8988T (cell line): ENCODE measurements around the gene LUZP2.
"Not testable (repeated sequence)": the region's sequence is repeated elsewhere in the genome, so short reads cannot be mapped to it uniquely, and the experiment has no call there.

Experiments used
- DNase-seq: peaks from one replicate; pipeline ENCODE4 v3.0.0; 2011

Gene LUZP2

GRCh38 chr11:24837112-24837511 lies 340.3 kb downstream of the LUZP2 start:
- DNase-seq: no peak

DNA sequence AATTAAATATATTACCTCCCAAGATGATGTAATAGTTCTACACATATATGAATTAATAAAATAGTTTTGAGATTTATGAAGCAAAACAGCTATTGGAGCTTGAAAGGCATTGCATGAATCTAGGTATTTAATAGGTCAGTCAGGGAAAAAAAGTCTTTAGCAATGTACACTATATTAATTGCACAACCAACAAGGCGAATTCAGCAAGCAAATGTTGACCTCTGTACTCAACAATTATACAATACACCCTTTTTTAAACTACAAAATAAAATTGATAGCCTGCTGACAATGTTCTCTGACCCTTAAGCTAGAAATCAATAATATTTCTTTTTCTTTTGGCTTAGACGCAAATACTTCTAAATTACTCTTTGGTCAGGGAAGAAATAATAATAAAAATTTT lies 345.5 kb downstream of the LUZP2 start:
- no peak for DNase-seq

DNA sequence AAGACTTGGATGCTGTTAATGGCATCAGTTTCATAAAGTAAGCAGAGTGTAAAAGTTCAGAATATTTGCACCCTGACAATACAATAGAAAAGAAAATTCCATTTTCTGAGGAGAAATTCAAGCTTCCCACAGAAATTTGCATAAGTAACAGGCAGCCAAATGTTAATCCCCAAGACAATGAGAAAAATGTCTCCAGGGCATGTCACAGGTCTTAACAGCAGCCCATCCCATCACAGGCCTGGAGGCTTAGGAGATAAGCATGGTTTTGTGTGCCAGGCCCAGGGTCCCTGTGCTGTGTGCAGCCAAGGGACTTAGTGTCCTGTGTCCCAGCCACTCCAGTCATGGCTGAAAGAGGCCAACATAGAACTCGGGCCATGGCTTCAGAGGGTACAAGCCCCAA lies 347.6 kb downstream of the LUZP2 start:
- no peak for DNase-seq

GRCh38 chr11:24848857-24849256 lies 352.0 kb downstream of the LUZP2 start:
- no peak for DNase-seq

- no peak for DNase-seq
Observed at GRCh38 chr11:24855951-24856350, 359.1 kb downstream of the LUZP2 start.

GRCh38 chr11:24859801-24860300 lies 363.0 kb downstream of the LUZP2 start:
- DNase-seq: no peak

DNA sequence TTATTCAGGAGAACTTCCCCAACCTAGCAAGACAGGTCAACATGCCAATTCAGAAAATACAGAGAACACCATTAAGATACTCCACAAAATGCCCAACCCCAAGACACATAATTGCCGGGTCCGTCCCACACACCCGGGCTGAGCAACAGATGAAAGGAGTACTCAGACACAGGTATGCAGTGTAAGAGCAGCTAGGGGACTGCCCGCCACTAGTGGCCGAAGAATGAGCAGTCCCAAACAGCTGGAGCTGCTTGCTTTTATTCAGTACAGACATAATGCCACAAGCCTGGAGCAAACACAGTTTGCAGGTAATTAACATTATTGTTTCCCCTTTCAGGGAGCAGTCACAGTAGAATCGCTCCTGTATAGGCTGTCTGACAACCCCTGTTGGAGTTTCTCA lies 364.6 kb downstream of the LUZP2 start:
- no peak for DNase-seq

- no peak for DNase-seq
Observed at GRCh38 chr11:24866743-24867142, 369.9 kb downstream of the LUZP2 start.

DNA sequence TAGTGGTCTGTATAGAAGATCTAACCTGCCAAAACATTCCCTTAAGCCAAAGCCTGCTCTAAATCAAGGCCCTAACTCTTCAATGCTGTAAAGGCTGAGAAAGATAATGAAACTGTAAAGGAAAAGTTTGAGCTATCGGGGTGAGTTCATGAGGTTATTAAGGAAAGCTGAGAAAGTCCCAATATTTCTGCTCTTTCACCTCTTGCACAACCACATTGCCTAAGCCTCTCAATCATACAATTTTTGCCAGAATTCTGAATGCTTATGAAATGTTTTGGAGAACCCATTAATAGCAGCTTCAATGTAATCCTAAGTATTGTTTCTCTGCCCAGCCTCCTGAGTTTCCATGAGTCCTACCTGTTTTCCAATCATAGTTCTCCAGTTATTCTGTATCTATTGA lies 373.2 kb downstream of the LUZP2 start:
- no peak for DNase-seq

- DNase-seq: no peak
Observed at GRCh38 chr11:24872186-24872585, 375.3 kb downstream of the LUZP2 start.

DNA sequence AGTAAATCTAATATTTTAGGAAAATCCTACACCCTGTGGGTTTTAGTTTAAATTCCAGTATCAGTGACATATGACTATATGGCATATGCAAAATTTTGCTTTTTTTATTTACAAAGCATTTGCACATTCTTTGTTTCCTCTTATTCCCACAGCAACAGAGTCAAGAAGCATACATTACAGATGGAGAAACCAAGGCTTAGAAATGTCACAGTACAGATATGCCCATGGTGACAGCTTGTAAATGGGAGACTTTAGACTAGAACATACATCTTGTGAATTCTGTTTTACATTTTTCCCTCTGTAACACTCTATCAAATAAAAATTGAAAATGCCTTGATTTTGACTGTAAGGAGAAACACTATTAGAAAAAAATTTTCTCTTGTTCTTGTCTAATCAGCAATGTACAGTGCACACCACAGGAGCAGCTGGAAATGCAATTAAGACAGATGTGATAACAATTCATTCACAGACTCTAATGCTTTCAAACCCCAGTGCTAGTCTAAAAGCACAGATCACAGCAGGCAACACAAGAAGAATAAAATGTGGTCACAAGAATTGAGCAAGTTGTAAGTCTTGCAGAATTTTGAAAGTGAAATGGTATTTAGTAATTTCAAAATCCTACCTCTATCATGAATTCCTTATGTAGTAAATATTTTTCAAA lies 375.9 kb downstream of the LUZP2 start:
- DNase-seq: no peak

DNA sequence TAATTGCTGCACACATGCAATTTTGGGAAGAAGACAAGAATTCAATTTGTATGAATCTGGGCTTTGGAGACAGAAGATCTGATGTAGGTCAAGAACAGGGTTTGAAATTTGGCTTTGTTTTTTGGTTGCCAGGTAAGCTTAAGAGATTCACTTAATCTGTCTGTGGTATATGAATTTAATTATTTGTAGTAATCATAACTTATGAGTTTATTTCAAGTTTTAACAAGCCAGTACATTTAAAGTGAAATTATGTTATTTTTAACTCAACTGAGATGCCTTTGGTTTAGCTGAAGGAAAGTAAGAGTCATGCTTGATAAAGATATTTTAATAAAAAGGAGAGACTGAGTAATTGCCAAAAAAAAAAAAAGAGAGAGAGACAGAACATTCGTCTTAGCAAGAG lies 384.1 kb downstream of the LUZP2 start:
- no peak for DNase-seq

GRCh38 chr11:24885580-24886173 lies 388.8 kb downstream of the LUZP2 start:
- no peak for DNase-seq

- no peak for DNase-seq
Observed at GRCh38 chr11:24886880-24887619, 390.2 kb downstream of the LUZP2 start.

DNA sequence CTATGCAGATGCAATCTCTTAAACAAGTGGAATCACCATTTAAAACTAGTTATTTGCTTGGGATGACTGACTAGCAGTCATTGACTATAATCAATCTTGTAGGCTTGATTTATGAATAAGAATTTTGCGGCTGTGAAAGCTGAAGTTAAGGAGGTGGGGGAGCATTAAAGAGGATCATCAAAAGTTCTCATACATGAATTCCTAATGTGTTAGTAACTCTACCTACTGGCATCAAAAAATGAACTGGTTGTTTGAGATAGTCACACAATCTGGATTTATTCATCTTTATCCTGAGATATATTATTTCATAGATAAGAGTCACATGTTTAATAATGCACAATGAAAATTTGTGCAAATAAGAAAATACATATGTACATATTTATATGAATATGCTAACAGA lies 393.6 kb downstream of the LUZP2 start:
- DNase-seq: no peak

DNA sequence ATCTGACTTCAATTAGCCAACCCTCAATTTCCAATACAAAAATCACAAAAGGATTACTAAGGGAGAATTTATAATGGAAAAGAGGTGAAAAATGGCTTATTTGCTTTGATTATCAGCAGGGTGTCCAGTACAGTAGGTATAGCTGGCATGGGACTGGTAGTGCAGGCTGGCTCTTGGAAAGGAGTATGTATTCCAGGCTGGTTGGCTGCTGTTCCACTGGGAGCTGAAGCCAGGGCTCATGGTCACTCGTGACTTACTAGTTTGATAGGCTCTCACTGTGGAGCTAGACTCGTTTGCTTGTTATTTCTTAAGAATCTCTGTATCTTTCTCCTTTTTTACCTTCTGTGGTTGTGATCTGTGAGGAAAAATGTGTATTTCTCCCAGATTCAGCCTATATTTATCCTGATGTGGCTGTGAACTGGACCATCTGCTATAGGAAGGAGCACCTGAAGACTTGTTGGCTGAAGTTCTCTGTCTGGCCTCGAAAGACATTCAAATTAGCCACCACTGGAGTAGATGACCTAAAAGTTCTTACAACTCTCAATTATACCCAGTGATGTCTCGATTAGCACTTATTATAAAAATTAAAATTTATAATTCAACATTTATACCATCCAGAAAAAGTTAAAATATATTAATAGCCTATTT lies 395.1 kb downstream of the LUZP2 start:
- not testable (repeated sequence) for DNase-seq

GRCh38 chr11:24896118-24896835 lies 399.4 kb downstream of the LUZP2 start:
- DNase-seq: no peak

DNA sequence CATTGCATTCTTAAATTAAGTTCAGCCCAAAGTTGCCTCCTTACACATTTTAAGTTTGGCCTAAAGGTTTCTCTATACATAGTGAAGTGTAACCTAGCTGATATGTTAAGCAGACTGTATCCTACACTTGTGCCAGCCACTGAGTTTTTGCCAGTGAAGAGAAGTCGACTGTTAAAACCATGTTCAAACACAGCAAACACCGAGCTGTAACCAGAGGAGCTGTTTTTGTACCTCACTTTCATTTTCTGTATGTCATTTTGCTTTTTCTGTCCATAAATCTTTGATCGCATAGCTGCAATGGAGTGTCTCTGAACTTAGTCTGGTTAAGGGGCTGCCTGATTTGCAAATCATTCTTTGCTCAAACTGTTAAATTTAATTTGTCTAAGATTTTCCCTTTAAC lies 403.7 kb downstream of the LUZP2 start:
- DNase-seq: no peak

DNA sequence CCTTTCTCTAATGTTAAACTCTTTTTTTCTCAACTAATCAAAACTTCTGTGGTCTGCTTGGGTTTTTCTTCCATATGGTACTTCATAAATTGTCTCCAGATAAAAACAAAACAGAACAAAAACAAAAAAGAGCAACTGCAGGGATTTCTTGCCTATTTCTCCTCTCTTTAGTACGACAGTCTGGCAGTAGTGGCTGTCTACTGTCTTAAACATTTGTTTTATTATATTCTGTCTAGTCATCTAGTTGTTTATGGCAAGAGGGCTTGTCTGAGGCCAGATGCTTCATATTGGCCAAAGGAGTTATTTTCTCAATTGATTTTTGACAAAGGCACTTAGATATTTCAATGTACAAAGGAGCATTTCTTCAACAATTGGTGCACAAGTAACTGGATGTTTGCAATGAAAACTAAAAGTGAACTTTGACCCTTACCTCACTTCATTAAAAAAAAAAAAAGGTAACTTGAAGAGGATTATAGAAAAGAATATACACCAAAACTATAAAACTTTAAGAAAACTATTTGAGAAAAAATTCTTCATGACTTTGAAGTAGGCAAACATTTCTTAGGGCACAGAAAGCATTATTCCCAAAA lies 404.2 kb downstream of the LUZP2 start:
- DNase-seq: no peak

GRCh38 chr11:24903555-24903954 lies 406.7 kb downstream of the LUZP2 start:
- DNase-seq: no peak

GRCh38 chr11:24925091-24925490 lies 428.2 kb downstream of the LUZP2 start:
- DNase-seq: no peak
